ENCODE results near the gene CCR5. TPM values are rescaled to one million over a fixed set of nuclear protein-coding genes. Genes with fewer than 3 reads are reported as not detected.

The CCR5 gene
- total and polyA plus RNA-seq, 9 of the 15 experiments (the other 6 are each of a cell fraction or from before 2014, with no cell fraction given), result not detected

DNA sequence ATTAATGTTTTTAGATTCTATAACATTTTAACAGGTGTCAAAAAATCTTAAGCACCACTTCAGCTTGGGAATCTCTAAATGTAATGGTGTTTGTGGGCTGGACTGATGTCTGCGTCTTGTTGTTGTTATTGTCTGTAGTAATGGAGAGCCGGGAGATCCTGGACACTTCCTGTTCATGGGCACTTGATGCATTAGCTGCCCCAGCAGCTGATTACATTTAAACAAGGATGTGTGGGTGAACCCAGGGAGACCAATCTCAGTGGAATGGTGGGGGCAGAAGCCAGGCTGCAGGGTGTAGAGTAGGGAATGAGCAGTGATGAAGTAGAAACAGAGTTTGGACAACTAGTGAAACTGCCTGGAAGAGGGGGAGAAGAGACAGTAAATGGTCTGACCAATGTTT lies 28.4 kb downstream of the CCR5 start:
- no peak overlapping the region for H2AFZ ChIP-seq (ENCODE audit: low read depth, low read length)
- no peaks in the 10 kb centered on the region for H4K20me1 ChIP-seq (replicated peaks; ENCODE audit: control insufficient read depth, insufficient read depth, low read length)
- FAIRE-seq (no peak), DNase-seq (ENCODE audit: extremely low read depth in 1 of 4, low spot score in 3 of 4) (no peak), ATAC-seq (no peak)
- POLR2A ChIA-PET, result interaction anchor here (1.0 to 1.7 kb wide), 5 partner anchors 8 to 205 kb away, joined by 4 to 7 read pairs (median 6); partner anchors contain the start of genes CCR5AS and CCRL2
- TF ChIP-seq BHLHE40 (IDR thresholded peaks at IDR 0.05; ENCODE audit: low read length) (0 out of 2 replicates have a peak, but pooled peaks have one; percentile 9), HDAC8 (tag; IDR thresholded peaks at IDR 0.05) (0 out of 2 replicates have a peak, but pooled peaks have one; percentile 21), ZNF589 (CRISPR knock-in tag; IDR thresholded peaks at IDR 0.05; ENCODE audit: low read depth) (0 out of 2 replicates have a peak, but pooled peaks have one; percentile 24), ESRRA (IDR thresholded peaks at IDR 0.05; ENCODE audit: borderline replicate concordance, low read depth) (no peak)
- TF ChIP-seq, protein P1, sequence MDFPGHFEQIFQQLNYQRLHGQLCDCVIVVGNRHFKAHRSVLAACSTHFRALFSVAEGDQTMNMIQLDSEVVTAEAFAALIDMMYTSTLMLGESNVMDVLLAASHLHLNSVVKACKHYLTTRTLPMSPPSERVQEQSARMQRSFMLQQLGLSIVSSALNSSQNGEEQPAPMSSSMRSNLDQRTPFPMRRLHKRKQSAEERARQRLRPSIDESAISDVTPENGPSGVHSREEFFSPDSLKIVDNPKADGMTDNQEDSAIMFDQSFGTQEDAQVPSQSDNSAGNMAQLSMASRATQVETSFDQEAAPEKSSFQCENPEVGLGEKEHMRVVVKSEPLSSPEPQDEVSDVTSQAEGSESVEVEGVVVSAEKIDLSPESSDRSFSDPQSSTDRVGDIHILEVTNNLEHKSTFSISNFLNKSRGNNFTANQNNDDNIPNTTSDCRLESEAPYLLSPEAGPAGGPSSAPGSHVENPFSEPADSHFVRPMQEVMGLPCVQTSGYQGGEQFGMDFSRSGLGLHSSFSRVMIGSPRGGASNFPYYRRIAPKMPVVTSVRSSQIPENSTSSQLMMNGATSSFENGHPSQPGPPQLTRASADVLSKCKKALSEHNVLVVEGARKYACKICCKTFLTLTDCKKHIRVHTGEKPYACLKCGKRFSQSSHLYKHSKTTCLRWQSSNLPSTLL (IDR thresholded peaks at IDR 0.05), result no peak
- no peaks in the 10 kb centered on the region for H3K9me1 ChIP-seq (ENCODE audit: control insufficient read depth, insufficient read depth, low read length)
- H3K4me1 ChIP-seq (replicated peaks in 1 of 2; ENCODE audit: control insufficient read depth in 2 of 2, insufficient read depth in 2 of 2, low read length in 2 of 2), result peaks cover 10 to 38% of the 10 kb centered on the region in 2 experiments
- in situ Hi-C loops (cut with MboI) (no loop called here), intact Hi-C loops (cut with micrococcal nuclease) (no loop called here)
- no peaks in the 10 kb centered on the region for H3K36me3 ChIP-seq (ENCODE audit: control insufficient read depth, insufficient read depth, low read length)
- H3K9me3 ChIP-seq (replicated peaks; ENCODE audit: control insufficient read depth, insufficient read depth, low read depth, low read length), result no peaks in the 10 kb centered on the region
- CTCF ChIA-PET (ENCODE audit: low intra/inter-chr PET ratio), result no interaction called here
- no peaks in the 10 kb centered on the region for H3K79me2 ChIP-seq (ENCODE audit: control insufficient read depth, insufficient read depth, low read length)
- no TSS peak for BruUV-seq (replicated peaks)
- no peak overlapping the region for H3K4me3 ChIP-seq
- no peak overlapping the region; the same call in 1 of the 2 replicates for H3K4me2 ChIP-seq (ENCODE audit: insufficient read depth, low read length)
- no peak overlapping the region for H3K9ac ChIP-seq (ENCODE audit: insufficient read depth in 1 of 2, low read depth in 2 of 2, low read length in 2 of 2)
- 34% methylated on average over 2 of the region's 2 CpGs for WGBS (ENCODE audit: insufficient coverage, low coverage, missing lambda C conversion rate)
- H3K27ac ChIP-seq (ENCODE audit: extremely low read depth, low read depth, low read length), result no peak overlapping the region
- peaks cover 0 to 16% of the 10 kb centered on the region in 2 experiments; a peak in 2 of 5 replicates for H3K27me3 ChIP-seq (ENCODE audit: control insufficient read depth in 2 of 2, insufficient read depth in 2 of 2, low read length in 2 of 2)

Measured in K562 (cell line).